NCI-H2107 (cell line): ENCODE results near the gene CSNK1E.

Source experiments
- DNase-seq: peaks from one replicate; lab custom pipeline; 2025; lab: John Stamatoyannopoulos, UW

The CSNK1E gene

GRCh38 chr22:38249803-38250642, 67.2 kb downstream of the CSNK1E start:
- no peak for DNase-seq

- no peak for DNase-seq
Observed at GRCh38 chr22:38249301-38249700, 67.9 kb downstream of the CSNK1E start.

GRCh38 chr22:38248280-38248679, 69.0 kb downstream of the CSNK1E start:
- no peak for DNase-seq

GRCh38 chr22:38247713-38248112, 69.5 kb downstream of the CSNK1E start:
- DNase-seq = no peak

- no peak for DNase-seq
Observed at GRCh38 chr22:38246692-38247091, 70.5 kb downstream of the CSNK1E start.

GRCh38 chr22:38246046-38246658, 71.1 kb downstream of the CSNK1E start:
- no peak for DNase-seq

- no peak for DNase-seq
Observed at GRCh38 chr22:38244106-38244505, 73.1 kb downstream of the CSNK1E start.

GRCh38 chr22:38243007-38243765, 74.0 kb downstream of the CSNK1E start:
- DNase-seq = peak; percentile 56

- no peak for DNase-seq
Observed at GRCh38 chr22:38240734-38241252, 76.4 kb downstream of the CSNK1E start.
